Measurements from ENCODE around the gene SLC39A5. TPM values are rescaled to one million over a fixed set of nuclear protein-coding genes. Genes with fewer than 3 reads are reported as not detected.
"Not testable (repeated sequence)": the region's sequence is repeated elsewhere in the genome, so short reads cannot be mapped to it uniquely, and the experiment has no call there.

Gene SLC39A5
- total RNA-seq, 3 donors from 2014 or later, result 88.4 to 298 (median 129) TPM

- no peak for TF ChIP-seq CTCF (IDR thresholded peaks at IDR 0.05)
- no peak for ATAC-seq
- H3K36me3 ChIP-seq (ENCODE audit: low read depth), result no peaks in the 10 kb centered on the region
- no peak for DNase-seq
- H3K4me1 ChIP-seq (ENCODE audit: low read depth), result peaks cover 21% of the 10 kb centered on the region
- intact Hi-C loops (cut with DNase I, micrococcal nuclease), result no loop called here
- no peaks in the 10 kb centered on the region for H3K9me3 ChIP-seq
- H3K4me3 ChIP-seq, result no peak overlapping the region
These were observed 31.1 kb downstream of the SLC39A5 start for GRCh38 chr12:56260921-56261320.

- H3K4me3 ChIP-seq, result no peak overlapping the region
- intact Hi-C loops (cut with DNase I, micrococcal nuclease), result no loop called here
- no peaks in the 10 kb centered on the region for H3K36me3 ChIP-seq (ENCODE audit: low read depth)
- peaks cover 21% of the 10 kb centered on the region for H3K4me1 ChIP-seq (ENCODE audit: low read depth)
- TF ChIP-seq CTCF (IDR thresholded peaks at IDR 0.05), result no peak
- DNase-seq (peak in 1 of 3 donors; percentile 36), ATAC-seq (peak; percentile 3)
- H3K9me3 ChIP-seq, result no peaks in the 10 kb centered on the region
These were observed 31.8 kb downstream of the SLC39A5 start for GRCh38 chr12:56261503-56262232.

GRCh38 chr12:56262955-56263354 is 33.1 kb downstream of the SLC39A5 start:
- H3K4me3 ChIP-seq; intact Hi-C loops (cut with DNase I, micrococcal nuclease); H3K36me3 ChIP-seq (ENCODE audit: low read depth); ATAC-seq; H3K9me3 ChIP-seq: not testable (repeated sequence)
- H3K4me1 ChIP-seq (ENCODE audit: low read depth), result peaks cover 17% of the 10 kb centered on the region
- DNase-seq, result peak in 1 of 3 donors; percentile 18

- peak in 1 of 3 donors; percentile 15 for DNase-seq
- H3K36me3 ChIP-seq (ENCODE audit: low read depth); intact Hi-C loops (cut with DNase I, micrococcal nuclease); ATAC-seq; H3K9me3 ChIP-seq: not testable (repeated sequence)
- peak overlapping the region; percentile 50 for H3K4me3 ChIP-seq
- peaks cover 10% of the 10 kb centered on the region for H3K4me1 ChIP-seq (ENCODE audit: low read depth)
These were observed 36.3 kb downstream of the SLC39A5 start for GRCh38 chr12:56266068-56266692.

- peak; percentile 28 for TF ChIP-seq CTCF (IDR thresholded peaks at IDR 0.05)
- intact Hi-C loops (cut with DNase I, micrococcal nuclease), result no loop called here
- Histone ChIP-seq H3K4me3 (peak within 1 kb of the TSS; percentile 50), H3K9me3 (no peaks in the 10 kb centered on the region), H3K36me3 (ENCODE audit: low read depth) (no peaks in the 10 kb centered on the region), H3K4me1 (ENCODE audit: low read depth) (peaks cover 10% of the 10 kb centered on the region)
- ATAC-seq, result peak; percentile 95
- DNase-seq, result peak; percentile 92 to 95 (median 93)
These were observed 37.0 kb downstream of the SLC39A5 start, which contains the start of gene COQ10A for GRCh38 chr12:56266693-56267442. Gene COQ10A, plus strand, starts transcription at chr12:56266942. Its CDS starts 177 bp downstream, at chr12:56267119.

- no peak for TF ChIP-seq CTCF (IDR thresholded peaks at IDR 0.05)
- DNase-seq (peak in 1 of 3 donors; percentile 39), ATAC-seq (no peak)
- no peaks in the 10 kb centered on the region for H3K9me3 ChIP-seq
- peaks cover 10% of the 10 kb centered on the region for H3K4me1 ChIP-seq (ENCODE audit: low read depth)
- H3K4me3 ChIP-seq, result peak overlapping the region; percentile 50
- intact Hi-C loops (cut with DNase I, micrococcal nuclease), result no loop called here
- peaks cover 3% of the 10 kb centered on the region for H3K36me3 ChIP-seq (ENCODE audit: low read depth)
These were observed 37.7 kb downstream of the SLC39A5 start for GRCh38 chr12:56267443-56268071.
